Heart right ventricle (tissue), 16 donors: Measurements from ENCODE around the gene RABGGTB. TPM values are rescaled to one million over a fixed set of nuclear protein-coding genes. Genes with fewer than 3 reads are reported as not detected.
"Not testable (repeated sequence)": the region's sequence is repeated elsewhere in the genome, so short reads cannot be mapped to it uniquely, and the experiment has no call there.

Experiments
- ATAC-seq, 8 donors: fragments of 200-7000 bp; cut with Tn5 transposase; one replicate each; pipeline ENCODE4 v1.9.1; 2020; ENCODE audit warnings: mild to moderate bottlenecking in 8 of 8, moderate library complexity in 8 of 8, moderate number of reproducible peaks in 1 of 8
- DNase-seq, 2 donors: peaks; one replicate each; pipeline ENCODE4 v3.0.0-alpha.2; 2020
- H3K27ac ChIP-seq, 10 donors: fragments of 200-600 bp; sonication (generic) in 2 of 10; one replicate each; pipeline versions ENCODE4 v1.5.0 to v1.8.0; 2020 to 2022; ENCODE audit warnings: mild to moderate bottlenecking in 3 of 10
- H3K27me3 ChIP-seq, 7 donors: fragments of 200-600 bp; one replicate each; pipeline ENCODE4 v1.8.0; 2021 to 2022; ENCODE audit warnings: mild to moderate bottlenecking in 2 of 7
- H3K36me3 ChIP-seq, 9 donors: fragments of 200-600 bp; sonication (generic) in 1 of 9; one replicate each; pipeline versions ENCODE4 v1.5.0 to v1.8.0; 2020 to 2022; ENCODE audit warnings: mild to moderate bottlenecking in 2 of 9
- H3K4me1 ChIP-seq, 9 donors: fragments of 200-600 bp; sonication (generic) in 1 of 9; one replicate each; pipeline versions ENCODE4 v1.5.0 to v1.8.0; 2020 to 2022; ENCODE audit warnings: mild to moderate bottlenecking in 4 of 9
- H3K4me3 ChIP-seq, 10 donors: fragments of 200-600 bp; sonication (generic) in 2 of 10; one replicate each; pipeline versions ENCODE4 v1.5.0 to v1.8.0; 2020 to 2022; ENCODE audit warnings: mild to moderate bottlenecking in 7 of 10, moderate library complexity in 2 of 10
- H3K9me3 ChIP-seq, 11 donors: fragments of 200-600 bp in 10 of 11; sonication (generic) in 2 of 11; one replicate each; pipeline versions ENCODE4 v1.5.0 to v1.8.0; 2013 to 2022; ENCODE audit warnings: mild to moderate bottlenecking in 2 of 11, control low read depth in 1 of 11, moderate library complexity in 1 of 11
- WGBS, 2 donors: extraction: QIAGEN DNeasy Blood & Tissue Kit; methylation state at CpG; one replicate each; pipeline ENCODE4 v1.1.7; 2013; ENCODE audit warnings: inconsistent platforms in 1 of 2; 5-methylcytosine and 5-hydroxymethylcytosine counted together
- intact Hi-C, 10 donors: fragments of 100-400 bp; cut with DNase I; formaldehyde crosslinking; loops; one replicate each; pipeline versions ENCODE4 v1.11.1 to v1.14.2; 2022
- polyA plus RNA-seq, 2 donors: library from polyadenylated mRNA; stranded (reverse); fragments of 200-250 nt; gene quantifications; one replicate each; pipeline ENCODE4 v1.2.3, GENCODE V29; 2013
- total RNA-seq, 10 donors: library from RNA; stranded (reverse); fragmentation: NEBNext Ultra II Directional in 3 of 10; extraction: Animal tissue kit (Norgen Biotek cat#: 25700) in 3 of 10; gene quantifications; one replicate each; pipeline versions ENCODE4 v1.2.1 to v1.2.4, GENCODE V29; 2021 to 2023
- TF ChIP-seq, protein P1 (sequence below), 9 donors: fragments of 200-600 bp; sonication (generic) in 2 of 9; IDR thresholded peaks; one replicate each; pipeline versions ENCODE4 v1.5.0 to v1.8.0; 2021 to 2022; ENCODE audit warnings: antibody characterized with exemption in 9 of 9, mild to moderate bottlenecking in 5 of 9, moderate library complexity in 1 of 9
- donor health status: Arrhythmogenic right ventricular cardiomyopathy.
- donor health status: ischemic (EF 13 %, LVEDD 7.1; RV severe dilation, severe dysfunction).
- donor health status: healthy with polysubstance abuse.
- donor health status: DM: no; HTN: yes; CAD: no.
- donor health status: DM: no; HTN: no; CAD: no.
- donor health status: ischemic (EF 25% LVEDD 6.9; RV normal size, moderate dysfunction).
- donor health status: ischemic (EF 25% LVEDD 5.7; RV mildly dilated, moderate dysfunction).
- donor health status: healthy.
- donor health status: DM: yes; HTN: yes; CAD: no.
- donor health status: Ischemic cardiomyopathy.
- donor health status: ischemic (EF 35%, LVEDD 5.7; RV mildly dilated, moderate dysfunction).
- donor health status: nonischemic (EF 11% LVEDD 7.7; RV severe dilation, severe dysfunction).
- donor health status: DM: yes; HTN: yes; CAD: no.
- donor health status: PGD.
- donor health status: ischemic (EF 29% LVEDD 5.4; RV normal size, mild dysfunction).
- donor health status: nonischemic (EF 23%, LVEDD 6.1; RV moderate dilation, normal function).

Gene RABGGTB
- total and polyA plus RNA-seq, 12 donors = 48.3 to 75.7 (median 64.3) TPM

DNA sequence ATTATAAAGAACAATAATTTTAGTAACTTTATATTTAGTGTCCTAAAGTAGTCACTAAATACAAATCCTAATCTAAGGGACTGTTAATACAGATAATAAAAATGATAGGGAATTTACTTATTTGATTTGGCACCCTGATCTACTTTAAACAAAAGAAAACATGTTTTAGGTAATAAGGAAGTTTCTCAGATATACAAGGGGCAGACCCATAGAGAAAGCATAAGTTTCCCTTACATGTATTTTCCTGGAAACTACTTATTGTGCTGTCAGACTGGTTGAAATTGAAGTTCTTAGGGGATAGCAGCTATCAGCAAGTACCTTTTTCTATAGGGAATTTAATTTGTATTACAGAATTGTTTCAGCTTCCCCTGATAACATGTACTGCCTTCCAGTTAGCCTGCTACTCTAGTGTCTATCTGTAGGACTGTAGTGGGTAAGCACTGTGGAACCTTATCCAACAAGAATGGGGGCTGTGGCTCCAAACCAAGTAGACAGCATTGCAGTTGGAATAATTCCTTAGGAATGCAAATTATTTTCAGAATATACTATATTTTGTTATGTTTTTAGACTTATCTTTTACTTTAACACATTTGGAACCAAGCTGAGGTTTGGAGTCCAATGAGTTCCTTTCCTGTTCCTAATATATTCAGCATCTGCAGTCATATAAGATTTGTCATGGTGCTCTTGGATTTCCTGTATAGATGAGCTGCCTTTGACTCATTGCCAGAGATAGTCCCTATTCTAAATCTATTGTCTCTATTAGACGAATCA is 25.3 kb downstream of the RABGGTB start:
- Histone ChIP-seq H3K27me3 (no peaks in the 10 kb centered on the region), H3K27ac (no peak overlapping the region), H3K4me1 (no peaks in the 10 kb centered on the region), H3K36me3 (peaks cover 0 to 10% (median 0%) of the 10 kb centered on the region in 9 donors), H3K9me3 (no peaks in the 10 kb centered on the region), H3K4me3 (no peak overlapping the region)
- WGBS, 2 donors = 48 to 60% methylated on average over 1 of the region's 1 CpG
- intact Hi-C loops = no loop called here
- TF ChIP-seq, protein P1, sequence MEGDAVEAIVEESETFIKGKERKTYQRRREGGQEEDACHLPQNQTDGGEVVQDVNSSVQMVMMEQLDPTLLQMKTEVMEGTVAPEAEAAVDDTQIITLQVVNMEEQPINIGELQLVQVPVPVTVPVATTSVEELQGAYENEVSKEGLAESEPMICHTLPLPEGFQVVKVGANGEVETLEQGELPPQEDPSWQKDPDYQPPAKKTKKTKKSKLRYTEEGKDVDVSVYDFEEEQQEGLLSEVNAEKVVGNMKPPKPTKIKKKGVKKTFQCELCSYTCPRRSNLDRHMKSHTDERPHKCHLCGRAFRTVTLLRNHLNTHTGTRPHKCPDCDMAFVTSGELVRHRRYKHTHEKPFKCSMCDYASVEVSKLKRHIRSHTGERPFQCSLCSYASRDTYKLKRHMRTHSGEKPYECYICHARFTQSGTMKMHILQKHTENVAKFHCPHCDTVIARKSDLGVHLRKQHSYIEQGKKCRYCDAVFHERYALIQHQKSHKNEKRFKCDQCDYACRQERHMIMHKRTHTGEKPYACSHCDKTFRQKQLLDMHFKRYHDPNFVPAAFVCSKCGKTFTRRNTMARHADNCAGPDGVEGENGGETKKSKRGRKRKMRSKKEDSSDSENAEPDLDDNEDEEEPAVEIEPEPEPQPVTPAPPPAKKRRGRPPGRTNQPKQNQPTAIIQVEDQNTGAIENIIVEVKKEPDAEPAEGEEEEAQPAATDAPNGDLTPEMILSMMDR (IDR thresholded peaks at IDR 0.05) = no peak
- no peak for ATAC-seq
- DNase-seq = no peak

- TF ChIP-seq, protein P1 (IDR thresholded peaks at IDR 0.05) = no peak
- DNase-seq (no peak), ATAC-seq (no peak)
- no peak overlapping the region for H3K4me3 ChIP-seq
- peaks cover 0 to 10% (median 0%) of the 10 kb centered on the region in 9 donors for H3K36me3 ChIP-seq
- 93 to 94% methylated on average over 3 of the region's 3 CpGs for WGBS, 2 donors
- no peaks in the 10 kb centered on the region for H3K27me3 ChIP-seq
- intact Hi-C loops = no loop called here
- H3K9me3 ChIP-seq = no peaks in the 10 kb centered on the region
- no peaks in the 10 kb centered on the region for H3K4me1 ChIP-seq
- no peak overlapping the region for H3K27ac ChIP-seq
These were observed 26.0 kb downstream of the RABGGTB start for GRCh38 chr1:75812065-75812464.

DNA sequence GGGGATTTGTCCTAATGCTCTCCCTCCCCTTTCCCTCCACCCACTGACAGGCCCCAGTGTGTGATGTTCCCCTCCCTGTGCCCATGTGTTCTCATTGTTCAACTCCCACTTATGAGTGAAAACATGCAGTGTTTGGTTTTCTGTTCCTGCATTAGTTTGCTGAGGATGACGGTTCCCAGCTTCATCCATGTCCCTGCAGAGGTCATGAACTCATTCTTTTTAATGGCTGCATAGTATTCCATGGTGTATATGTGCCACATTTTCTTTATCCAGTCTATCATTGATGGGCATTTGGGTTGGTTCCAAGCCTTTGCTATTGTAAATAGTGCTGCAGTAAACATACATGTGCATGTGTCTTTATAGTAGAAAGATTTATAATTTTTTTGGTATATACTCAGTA is 37.5 kb downstream of the RABGGTB start:
- H3K36me3 ChIP-seq = peaks cover 0 to 32% (median 0%) of the 10 kb centered on the region in 9 donors
- DNase-seq, H3K4me1 ChIP-seq, ATAC-seq, H3K27ac ChIP-seq, H3K4me3 ChIP-seq, intact Hi-C loops, H3K27me3 ChIP-seq: not testable (repeated sequence)
- WGBS, 2 donors = 83 to 85% methylated on average over 1 of the region's 1 CpG
- peaks cover 0 to 27% (median 3%) of the 10 kb centered on the region in 11 donors for H3K9me3 ChIP-seq

DNA sequence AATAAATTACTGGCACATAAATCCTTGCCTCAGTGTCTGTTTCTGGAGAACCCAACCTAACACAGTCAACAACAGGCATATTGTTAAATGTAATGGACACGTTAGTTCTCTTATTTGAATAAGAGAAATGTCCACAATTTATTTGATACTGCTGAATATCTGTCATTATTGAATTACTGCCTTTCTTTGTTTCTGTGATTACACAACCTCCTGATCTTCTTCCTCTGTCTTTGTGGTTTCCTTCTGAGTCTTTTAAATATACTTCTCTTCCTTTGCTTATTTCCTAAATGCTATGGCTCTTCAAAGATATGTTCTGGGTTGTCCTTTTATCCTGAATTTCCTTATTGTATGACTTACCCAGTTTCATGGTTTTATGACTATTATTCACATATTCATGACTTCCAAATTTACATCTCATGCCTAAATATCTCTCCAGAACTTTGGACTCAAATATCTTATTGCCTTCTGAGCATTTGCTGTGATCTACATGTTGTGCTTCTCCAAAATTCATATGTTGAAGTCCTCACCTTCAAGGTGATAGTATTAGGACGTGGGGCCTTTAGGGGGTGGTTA is 50.6 kb downstream of the RABGGTB start:
- H3K4me1 ChIP-seq = no peaks in the 10 kb centered on the region
- no peak overlapping the region for H3K27ac ChIP-seq
- no peaks in the 10 kb centered on the region for H3K36me3 ChIP-seq
- H3K9me3 ChIP-seq = peaks cover 0 to 35% (median 4%) of the 10 kb centered on the region in 11 donors
- WGBS, 2 donors = 66 to 70% methylated on average over 2 of the region's 2 CpGs
- H3K4me3 ChIP-seq = no peak overlapping the region
- H3K27me3 ChIP-seq = no peaks in the 10 kb centered on the region
- ATAC-seq = no peak
- no peak for DNase-seq
- TF ChIP-seq, protein P1 (IDR thresholded peaks at IDR 0.05) = no peak
- intact Hi-C loops = no loop called here

GRCh38 chr1:75838079-75838478 is 52.0 kb downstream of the RABGGTB start:
- 42 to 49% methylated on average over 2 of the region's 2 CpGs for WGBS, 2 donors
- H3K27ac ChIP-seq = no peak overlapping the region
- no peak for DNase-seq
- no peak for ATAC-seq
- H3K9me3 ChIP-seq = peaks cover 0 to 24% (median 4%) of the 10 kb centered on the region in 11 donors
- TF ChIP-seq, protein P1 (IDR thresholded peaks at IDR 0.05) = no peak
- H3K36me3 ChIP-seq = no peaks in the 10 kb centered on the region
- intact Hi-C loops = no loop called here
- no peaks in the 10 kb centered on the region for H3K4me1 ChIP-seq
- no peak overlapping the region for H3K4me3 ChIP-seq
- H3K27me3 ChIP-seq = no peaks in the 10 kb centered on the region
